KOPT-K1 (cell line): ENCODE data around the gene FBXL2.
"Not testable (repeated sequence)": the region's sequence is repeated elsewhere in the genome, so short reads cannot be mapped to it uniquely, and the experiment has no call there.

Source experiments
- H3K27ac ChIP-seq: fragments of 200-600 bp; sonication (generic); 2 replicates; pipeline ENCODE4 v1.5.1; 2016; ENCODE audit warnings: antibody characterized with exemption, mild to moderate bottlenecking, low read depth, low read length; ENCODE audit not compliant: poor library complexity, severe bottlenecking
- H3K36me3 ChIP-seq: fragments of 200-600 bp; sonication (generic); 2 replicates; pipeline ENCODE4 v1.5.1; 2017; ENCODE audit warnings: antibody characterized with exemption, mild to moderate bottlenecking, low read length, moderate library complexity; ENCODE audit not compliant: insufficient read depth
- H3K9me3 ChIP-seq: fragments of 200-600 bp; sonication (generic); 2 replicates; pipeline ENCODE4 v1.5.1; 2017; ENCODE audit warnings: antibody characterized with exemption, low read length, mild to moderate bottlenecking; ENCODE audit not compliant: insufficient read depth, poor library complexity, severe bottlenecking

Gene FBXL2

DNA sequence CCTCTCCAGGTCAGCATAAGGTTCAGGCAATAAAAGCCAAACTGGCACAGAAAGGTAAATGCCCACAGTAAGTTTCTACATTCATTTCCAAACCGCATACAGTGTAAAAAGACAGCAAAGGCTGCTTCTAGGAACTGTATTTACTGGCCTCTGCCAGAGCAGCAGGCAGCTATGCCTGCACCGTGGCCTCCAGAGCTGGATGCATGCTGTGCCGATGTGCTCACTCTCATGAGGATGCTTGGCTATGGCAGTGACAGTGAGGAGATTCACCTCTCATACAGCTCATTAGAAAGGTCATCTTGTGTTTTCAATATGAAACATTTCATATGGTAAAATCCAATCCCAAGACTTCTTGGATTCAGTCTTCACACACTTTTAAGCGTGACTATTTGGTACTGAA lies 112.7 kb downstream of the FBXL2 start:
- peaks cover 91% of the 10 kb centered on the region for H3K36me3 ChIP-seq
- no peak overlapping the region for H3K27ac ChIP-seq
- no peaks in the 10 kb centered on the region for H3K9me3 ChIP-seq

DNA sequence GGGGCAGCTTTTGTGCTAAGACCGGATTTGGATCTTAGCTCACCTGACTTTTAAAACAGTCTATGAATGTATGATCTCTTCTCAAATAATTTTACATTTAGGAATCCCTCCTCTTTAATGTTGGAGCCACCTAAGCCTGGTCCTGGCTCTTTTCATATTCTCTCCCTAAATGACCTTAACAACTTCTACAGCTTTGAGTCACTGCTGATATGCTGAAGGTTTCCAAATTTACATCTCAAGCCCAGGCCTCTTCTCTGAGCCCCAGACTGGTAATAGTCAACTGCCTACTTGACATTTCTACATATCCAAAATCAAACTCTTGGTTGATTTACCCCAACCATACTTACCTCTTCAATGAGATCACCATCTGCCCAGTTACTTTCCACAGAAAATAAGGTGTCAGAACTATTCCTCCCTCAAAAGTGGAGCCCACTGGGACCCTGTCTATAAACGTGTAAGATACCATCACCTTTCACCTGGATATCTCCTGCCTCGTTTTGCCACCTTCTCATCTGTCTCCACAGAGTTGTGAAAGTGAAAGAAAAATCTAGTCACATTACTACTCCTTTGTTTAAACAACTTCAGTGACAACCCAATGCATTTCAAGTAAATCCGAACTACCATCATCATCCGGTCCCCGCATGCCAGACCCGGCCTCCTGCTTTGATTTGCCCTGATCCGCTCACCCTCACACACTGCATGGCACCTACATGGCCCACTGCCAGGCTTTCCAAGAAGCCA lies 114.2 kb downstream of the FBXL2 start:
- Histone ChIP-seq H3K27ac (no peak overlapping the region), H3K36me3 (peaks cover 92% of the 10 kb centered on the region), H3K9me3 (no peaks in the 10 kb centered on the region)

DNA sequence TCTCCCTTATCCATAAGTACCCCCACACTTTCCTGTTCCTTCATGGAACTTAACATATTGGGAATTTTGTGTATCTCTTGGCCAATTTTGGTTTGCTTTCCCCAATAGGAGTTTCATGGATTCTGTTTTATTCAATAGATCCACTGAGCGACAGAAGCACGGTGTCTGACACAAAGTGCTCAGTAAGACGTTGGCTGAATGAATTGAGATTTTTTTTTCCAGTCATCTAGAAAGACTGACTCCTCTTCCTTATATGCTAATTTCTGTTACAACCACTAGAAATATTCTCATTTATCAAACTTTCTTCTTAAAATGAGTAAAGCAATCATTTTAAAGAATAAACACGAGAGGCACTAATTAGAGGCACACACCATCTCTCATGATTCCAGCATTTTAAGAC lies 114.9 kb downstream of the FBXL2 start:
- H3K27ac ChIP-seq, result no peak overlapping the region
- peaks cover 92% of the 10 kb centered on the region for H3K36me3 ChIP-seq
- H3K9me3 ChIP-seq, result no peaks in the 10 kb centered on the region

DNA sequence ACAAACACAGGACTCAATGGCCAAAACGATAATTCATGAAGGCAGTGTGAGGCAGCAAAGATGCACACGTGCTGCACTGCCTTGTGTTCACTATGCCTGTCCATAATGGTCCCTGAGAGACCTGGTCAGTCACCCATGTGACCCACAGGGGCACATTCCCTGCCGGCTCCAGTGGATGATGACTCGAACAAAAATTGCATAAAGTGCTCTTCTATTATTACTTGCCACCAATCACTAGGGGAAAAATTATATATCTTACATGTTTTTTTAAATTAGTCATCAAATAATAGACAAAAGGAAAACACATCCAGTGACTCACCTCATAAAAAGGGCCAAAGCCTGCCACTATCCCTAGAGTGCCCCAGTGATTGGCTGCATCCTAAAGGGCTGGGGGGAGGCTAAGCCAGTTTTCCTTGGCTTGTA lies 115.5 kb downstream of the FBXL2 start:
- H3K36me3 ChIP-seq, result peaks cover 93% of the 10 kb centered on the region

DNA sequence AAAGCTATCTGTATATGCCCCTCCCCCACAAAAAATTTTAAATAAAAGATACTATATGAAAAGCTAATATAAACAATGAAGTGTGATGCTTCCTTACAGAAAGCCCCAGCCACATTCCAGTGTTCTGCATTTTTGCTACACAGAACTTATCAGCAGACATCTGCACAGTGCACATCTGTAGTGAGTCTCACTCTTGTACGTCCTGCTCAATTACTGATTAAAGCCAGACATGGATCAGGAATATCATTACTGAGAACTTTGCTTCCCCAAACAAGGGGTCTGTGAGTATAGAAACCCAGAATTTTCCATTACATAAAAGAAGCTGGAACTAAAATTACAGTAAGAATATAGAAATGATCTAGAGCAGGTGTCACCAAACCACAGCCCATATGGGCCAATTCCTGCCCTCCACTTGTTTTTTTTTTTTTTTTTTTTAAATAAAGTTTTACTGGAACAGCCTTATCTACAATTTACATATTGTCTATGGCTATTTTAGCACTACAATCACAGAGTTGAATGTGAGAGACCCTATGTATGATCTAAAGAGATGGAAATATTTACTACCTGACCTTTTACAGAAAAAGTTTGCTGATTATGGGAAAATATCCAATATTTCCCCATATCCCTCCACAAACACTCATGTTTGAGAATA lies 117.3 kb downstream of the FBXL2 start:
- H3K36me3 ChIP-seq, result peaks cover 94% of the 10 kb centered on the region
- H3K27ac ChIP-seq, result no peak overlapping the region
- no peaks in the 10 kb centered on the region for H3K9me3 ChIP-seq

More for the DNA sequence above, 115.5 kb downstream of the FBXL2 start:
- Histone ChIP-seq H3K27ac (no peak overlapping the region), H3K9me3 (no peaks in the 10 kb centered on the region)

DNA sequence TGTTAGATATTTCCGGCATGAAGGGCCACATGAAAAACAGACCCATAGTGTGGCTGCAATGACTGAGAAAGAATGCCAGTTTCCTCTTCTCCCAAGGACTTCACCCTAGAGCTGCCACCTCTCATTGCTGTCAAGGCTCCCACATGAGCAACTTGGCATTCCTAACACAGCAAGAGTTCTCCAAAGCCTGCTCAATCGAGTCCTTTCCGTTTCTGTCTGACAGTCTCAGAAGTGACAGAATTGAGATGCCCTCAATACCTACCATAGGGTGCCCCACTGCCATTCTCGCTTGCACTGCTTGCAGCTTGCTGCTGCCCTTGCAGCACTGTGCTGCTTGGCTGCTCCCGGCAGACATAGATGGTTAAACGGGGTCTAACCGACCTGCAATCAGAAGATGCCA lies 118.7 kb downstream of the FBXL2 start:
- Histone ChIP-seq H3K9me3 (no peaks in the 10 kb centered on the region), H3K27ac (no peak overlapping the region), H3K36me3 (peaks cover 94% of the 10 kb centered on the region)

DNA sequence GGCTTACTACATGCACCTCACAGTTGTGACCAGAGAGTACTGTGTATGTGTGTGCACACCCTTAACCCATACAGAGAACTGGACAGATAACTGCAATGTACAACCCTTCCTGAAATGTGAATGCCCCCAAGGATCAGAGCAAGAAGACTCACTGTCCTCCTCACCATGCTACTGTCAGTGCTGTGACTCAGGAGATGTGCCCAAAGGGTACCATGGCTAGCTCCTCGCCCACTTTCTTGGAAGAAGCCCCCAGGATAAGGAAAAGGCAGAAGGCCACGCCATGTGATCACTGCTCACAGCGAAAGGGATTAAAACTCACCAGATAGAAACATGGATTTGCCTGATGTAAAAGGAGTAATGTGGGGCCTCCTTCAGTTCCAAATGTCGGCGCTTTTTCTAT lies 121.2 kb downstream of the FBXL2 start:
- H3K27ac ChIP-seq, result no peak overlapping the region
- H3K9me3 ChIP-seq, result no peaks in the 10 kb centered on the region
- H3K36me3 ChIP-seq, result peaks cover 94% of the 10 kb centered on the region

DNA sequence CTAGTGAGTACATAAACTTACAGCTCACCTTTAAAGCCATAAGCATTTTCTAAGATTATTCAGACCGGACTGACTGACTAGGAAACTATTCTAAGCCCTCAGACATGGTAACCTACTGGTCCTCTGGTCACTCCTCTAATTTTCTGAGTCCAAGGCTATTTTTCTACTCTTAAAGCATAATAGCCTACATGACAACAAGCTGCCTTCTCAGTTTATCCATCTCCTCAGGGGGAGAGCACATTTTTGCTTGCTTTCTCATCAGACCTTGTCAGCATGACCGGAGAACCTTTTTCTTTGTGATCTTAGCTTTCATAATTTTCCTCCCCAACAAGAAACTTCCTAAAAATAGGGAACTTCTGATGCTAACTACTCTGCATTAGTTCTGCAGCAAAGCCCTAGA lies 124.5 kb downstream of the FBXL2 start:
- Histone ChIP-seq H3K27ac (no peak overlapping the region), H3K9me3 (no peaks in the 10 kb centered on the region), H3K36me3 (peaks cover 96% of the 10 kb centered on the region)

DNA sequence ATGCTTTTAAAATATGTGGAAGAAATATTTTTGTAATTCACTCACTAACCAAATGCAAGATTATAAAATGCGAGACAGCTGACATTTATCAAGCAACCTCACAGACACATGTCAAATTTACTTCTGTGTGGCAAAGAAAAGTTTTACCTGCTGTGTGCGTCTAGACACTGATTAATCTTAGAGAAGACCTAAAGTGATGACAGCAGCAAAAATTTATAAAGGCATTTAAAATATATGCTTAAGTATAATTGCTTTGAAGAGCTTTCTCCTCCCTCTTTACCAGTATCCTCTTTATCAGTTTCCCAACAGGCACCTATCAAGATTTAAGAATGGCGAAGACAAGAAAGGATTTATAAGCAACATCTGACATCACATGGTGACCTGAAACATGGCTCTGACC lies 125.7 kb downstream of the FBXL2 start:
- H3K36me3 ChIP-seq, result peaks cover 96% of the 10 kb centered on the region

DNA sequence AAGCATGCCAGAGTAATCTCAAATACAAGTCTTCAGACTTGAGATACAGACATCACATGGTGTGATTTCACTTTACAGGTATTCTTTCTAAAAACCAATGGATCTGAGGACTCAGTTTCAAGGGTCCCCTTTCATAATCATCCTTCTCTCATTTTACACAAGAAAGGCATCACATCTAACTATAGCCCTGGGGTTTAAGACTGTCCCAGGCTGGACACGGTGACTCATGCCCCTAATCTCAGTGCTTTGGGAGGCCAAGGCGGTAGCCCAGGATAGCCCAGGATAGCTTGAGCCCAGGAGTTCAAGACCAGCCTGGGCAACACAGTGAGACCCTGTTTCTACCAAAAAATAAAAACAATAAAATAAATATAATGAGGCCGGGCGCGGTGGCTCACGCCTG lies 126.5 kb downstream of the FBXL2 start:
- Histone ChIP-seq H3K9me3 (no peaks in the 10 kb centered on the region), H3K36me3 (peaks cover 96% of the 10 kb centered on the region), H3K27ac (no peak overlapping the region)

More for the DNA sequence above, 125.7 kb downstream of the FBXL2 start:
- Histone ChIP-seq H3K27ac (no peak overlapping the region), H3K9me3 (no peaks in the 10 kb centered on the region)

DNA sequence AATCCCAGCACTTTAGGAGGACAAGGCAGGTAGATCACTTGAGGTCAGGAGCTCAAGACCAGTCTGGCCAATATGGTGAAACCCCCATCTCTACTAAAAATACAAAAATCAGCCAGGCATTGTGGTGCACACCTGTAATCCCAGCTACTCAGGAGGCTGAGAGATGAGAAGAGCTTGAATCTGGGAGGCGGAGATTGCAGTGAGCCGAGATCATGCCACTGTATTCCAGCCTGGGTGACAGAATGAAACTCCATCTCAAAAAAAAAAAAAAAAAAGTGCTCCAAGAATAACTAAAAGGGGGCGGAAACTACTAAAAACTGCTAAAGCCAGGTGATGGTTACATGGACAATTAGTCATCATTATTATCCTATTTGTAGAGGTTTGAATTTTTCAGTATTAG lies 133.6 kb downstream of the FBXL2 start:
- H3K9me3 ChIP-seq, result not testable (repeated sequence)
- peaks cover 100% of the 10 kb centered on the region for H3K36me3 ChIP-seq

DNA sequence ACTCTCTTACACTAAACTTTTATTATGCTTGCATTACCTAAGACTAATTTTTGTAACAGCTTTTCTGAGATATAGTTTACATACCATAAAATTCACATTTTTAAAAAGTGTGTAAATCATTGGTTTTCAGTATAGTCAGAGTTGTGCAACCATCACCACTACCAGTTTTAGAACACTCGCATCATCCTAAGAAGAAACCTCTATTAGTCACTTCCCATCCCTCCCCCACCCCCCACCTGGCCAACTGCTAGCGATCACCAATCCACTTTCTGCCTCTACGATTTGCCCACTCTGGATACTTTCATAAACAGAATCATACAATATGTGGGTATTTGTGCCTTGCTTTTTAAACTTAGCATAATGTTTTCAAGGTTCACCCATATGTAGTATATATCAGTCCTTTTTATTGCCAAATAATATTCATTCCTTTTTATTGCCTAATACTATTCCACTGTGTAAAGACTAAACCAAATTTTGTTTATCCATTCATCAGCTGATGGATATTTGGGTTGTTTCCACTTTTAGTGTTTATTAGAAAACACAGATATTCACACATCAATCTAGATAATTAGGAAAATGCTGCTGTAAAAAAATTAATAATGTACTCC lies 139.9 kb downstream of the FBXL2 start:
- no peaks in the 10 kb centered on the region for H3K9me3 ChIP-seq
- peaks cover 92% of the 10 kb centered on the region for H3K36me3 ChIP-seq
- H3K27ac ChIP-seq, result no peak overlapping the region

More for the DNA sequence above, 133.6 kb downstream of the FBXL2 start:
- not testable (repeated sequence) for H3K27ac ChIP-seq

DNA sequence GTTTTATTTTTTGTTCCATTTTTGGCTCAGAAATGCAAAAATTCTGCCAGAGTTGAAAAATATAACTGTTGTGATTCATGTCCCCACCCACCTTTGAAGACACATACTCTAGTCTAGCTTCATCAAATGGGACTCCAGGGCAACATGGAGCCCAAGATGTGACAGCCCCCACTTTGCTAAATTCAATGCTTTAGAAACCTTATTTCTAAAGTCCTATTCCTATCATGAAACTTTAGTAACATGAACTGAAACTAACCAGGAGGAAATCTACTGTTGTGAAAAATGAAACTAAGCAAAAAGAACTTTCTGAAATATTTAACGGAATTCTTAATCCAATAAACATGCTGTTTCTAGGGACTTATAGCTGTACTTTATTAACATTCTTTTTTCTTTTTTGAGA lies 142.7 kb downstream of the FBXL2 start:
- Histone ChIP-seq H3K27ac (no peak overlapping the region), H3K36me3 (peaks cover 89% of the 10 kb centered on the region), H3K9me3 (no peaks in the 10 kb centered on the region)

DNA sequence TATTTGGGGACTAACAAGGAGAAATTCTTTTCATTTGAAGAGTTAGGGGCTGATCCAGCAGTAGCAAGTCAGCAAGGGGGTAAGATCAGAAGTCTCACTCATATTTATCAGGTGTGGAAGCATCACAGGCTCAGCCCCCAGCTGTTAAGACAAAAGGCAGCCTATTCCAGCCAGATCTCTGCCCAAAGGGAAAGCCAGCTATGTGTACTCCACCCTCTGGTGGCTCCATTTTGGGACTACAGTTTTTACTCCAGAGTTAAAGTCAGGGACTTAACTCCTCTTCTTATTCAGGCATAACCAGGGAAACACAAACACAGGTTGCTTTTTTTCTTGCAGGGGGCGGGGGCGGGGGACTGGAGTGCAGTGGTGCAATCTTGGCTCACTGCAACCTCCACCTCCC lies 143.7 kb downstream of the FBXL2 start:
- Histone ChIP-seq H3K36me3 (peaks cover 86% of the 10 kb centered on the region), H3K27ac (no peak overlapping the region), H3K9me3 (no peaks in the 10 kb centered on the region)

DNA sequence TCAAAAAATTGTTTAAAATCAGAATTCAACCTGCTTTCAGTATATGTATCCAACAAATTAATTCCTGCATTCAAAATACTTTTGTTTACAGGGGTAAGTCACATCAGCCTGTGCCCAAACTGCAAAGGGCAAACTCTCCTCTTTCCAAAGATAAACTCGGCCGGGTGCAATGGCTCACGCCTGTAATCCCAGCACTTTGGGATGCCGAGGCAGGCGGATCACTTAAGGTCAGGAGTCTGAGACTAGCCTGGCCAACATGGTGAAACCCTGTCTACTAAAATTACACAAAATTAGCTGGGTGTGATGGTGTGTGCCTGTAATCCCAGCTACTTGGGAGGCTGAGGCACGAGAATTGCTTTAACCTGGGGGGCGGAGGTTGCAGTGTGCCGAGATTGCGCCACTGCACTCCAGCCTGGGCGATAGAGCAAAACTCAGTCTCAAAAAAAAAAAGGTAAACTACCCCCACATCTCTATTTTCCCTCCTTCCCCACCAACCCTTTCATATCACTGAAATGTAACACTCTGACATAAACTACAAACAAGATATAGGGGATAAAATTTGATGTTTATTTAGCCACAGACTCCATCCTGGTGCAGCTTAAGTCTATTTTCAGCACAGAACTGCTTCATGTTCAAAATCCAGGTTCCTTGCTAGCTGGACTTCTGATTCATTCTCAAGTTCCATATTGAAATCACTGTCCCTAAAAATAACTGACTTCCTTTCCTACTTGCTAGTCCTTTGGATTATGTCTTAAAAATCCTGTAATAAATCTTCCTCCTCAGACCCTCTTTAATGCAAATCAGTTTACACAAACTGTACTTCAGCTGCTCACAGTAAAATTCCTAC lies 147.6 kb downstream of the FBXL2 start:
- H3K9me3 ChIP-seq, result no peaks in the 10 kb centered on the region
- H3K27ac ChIP-seq, result no peak overlapping the region
- H3K36me3 ChIP-seq, result peaks cover 54% of the 10 kb centered on the region
